Retinal pigment epithelial cell (primary cell): ENCODE measurements around the gene PCSK2.

Source experiments
- DNase-seq: peaks from one replicate; pipeline ENCODE4 v3.0.0-alpha.2; 2010; ENCODE audit warnings: low read depth
- H3K4me3 ChIP-seq: 2 replicates; pipeline ENCODE4 v1.5.1; 2011; ENCODE audit warnings: mild to moderate bottlenecking, low read length, control low read depth, moderate library complexity
- CTCF ChIP-seq: conservative IDR thresholded peaks from 2 replicates; pipeline ENCODE4 v1.5.1; 2011; ENCODE audit warnings: low read depth, low read length, control low read depth, inconsistent platforms

The PCSK2 gene

GRCh38 chr20:17248224-17248623 lies 21.4 kb downstream of the PCSK2 start:
- TF ChIP-seq CTCF, result no peak
- no peak for DNase-seq
- no peak overlapping the region for H3K4me3 ChIP-seq

GRCh38 chr20:17262786-17263185 lies 35.9 kb downstream of the PCSK2 start:
- no peak overlapping the region for H3K4me3 ChIP-seq
- TF ChIP-seq CTCF, result no peak

GRCh38 chr20:17273717-17274116 lies 46.9 kb downstream of the PCSK2 start:
- TF ChIP-seq CTCF, result no peak
- DNase-seq, result no peak

More at GRCh38 chr20:17262786-17263185, 35.9 kb downstream of the PCSK2 start:
- no peak for DNase-seq

GRCh38 chr20:17276101-17276500 lies 49.3 kb downstream of the PCSK2 start:
- H3K4me3 ChIP-seq, result no peak overlapping the region
- DNase-seq, result no peak
- TF ChIP-seq CTCF, result no peak

More at GRCh38 chr20:17273717-17274116, 46.9 kb downstream of the PCSK2 start:
- H3K4me3 ChIP-seq, result no peak overlapping the region

- DNase-seq, result no peak
- peak; percentile 57 for TF ChIP-seq CTCF
- no peak overlapping the region for H3K4me3 ChIP-seq
These were observed 54.6 kb downstream of the PCSK2 start for GRCh38 chr20:17281478-17281877.

- DNase-seq, result no peak
- TF ChIP-seq CTCF, result no peak
- H3K4me3 ChIP-seq, result no peak overlapping the region
These were observed 55.7 kb downstream of the PCSK2 start for GRCh38 chr20:17282501-17282900.

GRCh38 chr20:17287503-17287902 lies 60.7 kb downstream of the PCSK2 start:
- no peak overlapping the region for H3K4me3 ChIP-seq
- no peak for DNase-seq
- TF ChIP-seq CTCF, result peak; percentile 28
